ENCODE data around the gene STOML1.

DNA sequence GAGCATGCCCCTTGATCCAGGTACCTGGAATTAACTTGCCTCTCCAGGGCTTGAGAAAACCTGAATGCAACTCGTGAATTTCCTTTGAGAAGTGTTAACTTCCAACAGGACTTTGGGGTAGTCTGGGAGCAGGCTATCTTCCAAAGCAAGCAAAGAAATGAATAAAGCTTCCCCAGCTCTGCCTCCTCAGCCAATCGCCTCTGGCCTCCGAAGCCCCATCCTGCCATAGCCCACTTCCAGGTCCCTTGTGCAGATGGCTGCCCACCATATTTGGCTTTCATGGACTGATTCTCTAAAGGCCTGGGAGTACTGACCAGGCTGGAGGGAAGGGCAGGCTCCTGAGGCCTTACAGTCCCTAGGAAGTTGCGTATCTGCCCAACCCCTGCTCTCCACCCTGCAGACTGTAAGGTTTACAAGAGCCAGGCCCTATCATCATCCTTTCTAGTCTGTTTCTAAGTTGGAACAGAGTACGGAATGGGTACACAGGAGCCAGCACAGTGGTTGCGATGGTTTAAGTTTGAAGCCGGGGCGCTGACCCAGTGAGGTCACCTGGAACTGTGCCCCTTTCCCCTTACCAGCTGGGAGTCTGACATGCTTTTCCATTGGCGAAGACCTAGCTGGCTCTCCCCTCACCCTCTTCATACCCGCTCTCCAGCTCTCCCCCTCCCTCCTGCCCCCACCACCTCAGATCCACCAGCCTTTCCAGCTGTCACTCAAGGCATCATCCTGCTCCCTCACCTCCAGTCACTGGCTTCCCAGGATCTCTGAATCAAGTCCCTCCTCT lies 1.3 kb upstream of the STOML1 start:
- TF ChIP-seq POLR2AphosphoS5 (IDR thresholded peaks at IDR 0.05; ENCODE audit: low read depth, low read length), result no peak
- TF ChIP-seq, protein P1, sequence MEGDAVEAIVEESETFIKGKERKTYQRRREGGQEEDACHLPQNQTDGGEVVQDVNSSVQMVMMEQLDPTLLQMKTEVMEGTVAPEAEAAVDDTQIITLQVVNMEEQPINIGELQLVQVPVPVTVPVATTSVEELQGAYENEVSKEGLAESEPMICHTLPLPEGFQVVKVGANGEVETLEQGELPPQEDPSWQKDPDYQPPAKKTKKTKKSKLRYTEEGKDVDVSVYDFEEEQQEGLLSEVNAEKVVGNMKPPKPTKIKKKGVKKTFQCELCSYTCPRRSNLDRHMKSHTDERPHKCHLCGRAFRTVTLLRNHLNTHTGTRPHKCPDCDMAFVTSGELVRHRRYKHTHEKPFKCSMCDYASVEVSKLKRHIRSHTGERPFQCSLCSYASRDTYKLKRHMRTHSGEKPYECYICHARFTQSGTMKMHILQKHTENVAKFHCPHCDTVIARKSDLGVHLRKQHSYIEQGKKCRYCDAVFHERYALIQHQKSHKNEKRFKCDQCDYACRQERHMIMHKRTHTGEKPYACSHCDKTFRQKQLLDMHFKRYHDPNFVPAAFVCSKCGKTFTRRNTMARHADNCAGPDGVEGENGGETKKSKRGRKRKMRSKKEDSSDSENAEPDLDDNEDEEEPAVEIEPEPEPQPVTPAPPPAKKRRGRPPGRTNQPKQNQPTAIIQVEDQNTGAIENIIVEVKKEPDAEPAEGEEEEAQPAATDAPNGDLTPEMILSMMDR (IDR thresholded peaks at IDR 0.05), result no peak
- TF ChIP-seq, protein P2, sequence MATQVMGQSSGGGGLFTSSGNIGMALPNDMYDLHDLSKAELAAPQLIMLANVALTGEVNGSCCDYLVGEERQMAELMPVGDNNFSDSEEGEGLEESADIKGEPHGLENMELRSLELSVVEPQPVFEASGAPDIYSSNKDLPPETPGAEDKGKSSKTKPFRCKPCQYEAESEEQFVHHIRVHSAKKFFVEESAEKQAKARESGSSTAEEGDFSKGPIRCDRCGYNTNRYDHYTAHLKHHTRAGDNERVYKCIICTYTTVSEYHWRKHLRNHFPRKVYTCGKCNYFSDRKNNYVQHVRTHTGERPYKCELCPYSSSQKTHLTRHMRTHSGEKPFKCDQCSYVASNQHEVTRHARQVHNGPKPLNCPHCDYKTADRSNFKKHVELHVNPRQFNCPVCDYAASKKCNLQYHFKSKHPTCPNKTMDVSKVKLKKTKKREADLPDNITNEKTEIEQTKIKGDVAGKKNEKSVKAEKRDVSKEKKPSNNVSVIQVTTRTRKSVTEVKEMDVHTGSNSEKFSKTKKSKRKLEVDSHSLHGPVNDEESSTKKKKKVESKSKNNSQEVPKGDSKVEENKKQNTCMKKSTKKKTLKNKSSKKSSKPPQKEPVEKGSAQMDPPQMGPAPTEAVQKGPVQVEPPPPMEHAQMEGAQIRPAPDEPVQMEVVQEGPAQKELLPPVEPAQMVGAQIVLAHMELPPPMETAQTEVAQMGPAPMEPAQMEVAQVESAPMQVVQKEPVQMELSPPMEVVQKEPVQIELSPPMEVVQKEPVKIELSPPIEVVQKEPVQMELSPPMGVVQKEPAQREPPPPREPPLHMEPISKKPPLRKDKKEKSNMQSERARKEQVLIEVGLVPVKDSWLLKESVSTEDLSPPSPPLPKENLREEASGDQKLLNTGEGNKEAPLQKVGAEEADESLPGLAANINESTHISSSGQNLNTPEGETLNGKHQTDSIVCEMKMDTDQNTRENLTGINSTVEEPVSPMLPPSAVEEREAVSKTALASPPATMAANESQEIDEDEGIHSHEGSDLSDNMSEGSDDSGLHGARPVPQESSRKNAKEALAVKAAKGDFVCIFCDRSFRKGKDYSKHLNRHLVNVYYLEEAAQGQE (IDR thresholded peaks at IDR 0.05; ENCODE audit: insufficient read depth in 1 of 2, low read depth in 2 of 2, low read length in 1 of 2), result no peak

Measured in Panc1 (cell line).